AG04449 (cell line): ENCODE measurements around the gene TRIM44.

Experiments used
- CTCF ChIA-PET: fragments of 350-600 bp; formaldehyde crosslinking; extraction: SDS; loops from one replicate; lab custom pipeline; 2021; ENCODE audit warnings: antibody characterized with exemption; lab: Yijun Ruan, JAX
- POLR2A ChIA-PET: fragments of 400-600, 350-600 bp; formaldehyde crosslinking; extraction: SDS; loops from one replicate; lab custom pipeline; 2020; ENCODE audit warnings: antibody characterized with exemption, inconsistent platforms; lab: Yijun Ruan, JAX
- DNase-seq: peaks from one replicate; pipeline ENCODE4 v3.0.0-alpha.2; 2010; ENCODE audit warnings: low read depth, low spot score
- H3K4me3 ChIP-seq: 2 replicates; pipeline ENCODE4 v1.5.1; 2011; ENCODE audit warnings: low read depth, mild to moderate bottlenecking, control low read depth, low read length
- TF ChIP-seq, protein P1 (sequence below): IDR thresholded peaks from one replicate; pipeline ENCODE4 v1.5.1; 2011; ENCODE audit warnings: mild to moderate bottlenecking, moderate library complexity, low read length, control low read depth, inconsistent platforms; ENCODE audit not compliant: insufficient read depth; ENCODE audit errors: missing control alignments

TRIM44 gene

DNA sequence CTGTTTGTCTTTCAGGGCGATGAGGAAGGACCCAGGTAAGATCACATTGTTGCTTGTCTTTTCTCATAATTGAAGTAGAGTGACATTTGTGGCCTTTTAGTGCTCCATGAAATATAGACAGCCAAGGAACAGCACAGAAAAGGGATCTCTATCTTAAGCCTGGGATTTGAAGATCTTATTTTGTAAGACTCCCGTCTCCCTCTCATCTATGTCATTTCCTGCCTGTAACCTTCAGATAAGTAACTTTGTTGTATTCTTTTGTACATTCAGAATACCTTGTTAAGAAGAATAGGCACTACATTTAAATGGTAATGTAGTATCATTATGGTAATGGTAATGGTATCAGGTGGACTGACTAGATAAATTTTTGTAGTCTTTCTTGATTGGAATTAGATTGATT lies 72.8 kb downstream of the TRIM44 start:
- no peak for DNase-seq
- TF ChIP-seq, protein P1, sequence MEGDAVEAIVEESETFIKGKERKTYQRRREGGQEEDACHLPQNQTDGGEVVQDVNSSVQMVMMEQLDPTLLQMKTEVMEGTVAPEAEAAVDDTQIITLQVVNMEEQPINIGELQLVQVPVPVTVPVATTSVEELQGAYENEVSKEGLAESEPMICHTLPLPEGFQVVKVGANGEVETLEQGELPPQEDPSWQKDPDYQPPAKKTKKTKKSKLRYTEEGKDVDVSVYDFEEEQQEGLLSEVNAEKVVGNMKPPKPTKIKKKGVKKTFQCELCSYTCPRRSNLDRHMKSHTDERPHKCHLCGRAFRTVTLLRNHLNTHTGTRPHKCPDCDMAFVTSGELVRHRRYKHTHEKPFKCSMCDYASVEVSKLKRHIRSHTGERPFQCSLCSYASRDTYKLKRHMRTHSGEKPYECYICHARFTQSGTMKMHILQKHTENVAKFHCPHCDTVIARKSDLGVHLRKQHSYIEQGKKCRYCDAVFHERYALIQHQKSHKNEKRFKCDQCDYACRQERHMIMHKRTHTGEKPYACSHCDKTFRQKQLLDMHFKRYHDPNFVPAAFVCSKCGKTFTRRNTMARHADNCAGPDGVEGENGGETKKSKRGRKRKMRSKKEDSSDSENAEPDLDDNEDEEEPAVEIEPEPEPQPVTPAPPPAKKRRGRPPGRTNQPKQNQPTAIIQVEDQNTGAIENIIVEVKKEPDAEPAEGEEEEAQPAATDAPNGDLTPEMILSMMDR, result no peak
- POLR2A ChIA-PET, result no interaction called here
- H3K4me3 ChIP-seq, result no peak overlapping the region
- CTCF ChIA-PET, result interaction anchor here (1.0 kb wide), 1 partner anchor 86 kb away, joined by 3 read pairs; no protein-coding TSS in a partner anchor

DNA sequence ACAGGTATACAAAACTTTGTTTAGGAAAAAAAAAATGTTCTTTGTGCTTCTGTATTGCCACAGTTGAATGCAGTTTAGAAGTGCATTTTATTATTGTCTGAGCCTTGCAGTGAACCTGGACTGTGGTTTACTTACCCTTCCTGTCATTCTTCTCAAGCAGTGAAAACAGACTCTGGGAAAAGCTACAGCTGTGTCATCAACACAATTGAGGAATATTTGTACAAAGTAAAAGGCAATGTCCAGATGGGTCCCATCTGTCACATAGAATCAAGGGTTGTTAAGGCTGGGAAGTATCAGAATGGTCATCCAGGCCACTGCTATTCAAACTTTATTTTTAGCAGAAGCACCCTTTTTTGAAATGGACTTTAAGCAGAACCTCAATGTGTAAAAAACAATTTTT lies 73.3 kb downstream of the TRIM44 start:
- no peak overlapping the region for H3K4me3 ChIP-seq
- DNase-seq, result no peak
- ChIA-PET CTCF (interaction anchor here (1.0 kb wide), 1 partner anchor 86 kb away, joined by 3 read pairs; no protein-coding TSS in a partner anchor), POLR2A (no interaction called here)
- TF ChIP-seq, protein P1, result no peak

DNA sequence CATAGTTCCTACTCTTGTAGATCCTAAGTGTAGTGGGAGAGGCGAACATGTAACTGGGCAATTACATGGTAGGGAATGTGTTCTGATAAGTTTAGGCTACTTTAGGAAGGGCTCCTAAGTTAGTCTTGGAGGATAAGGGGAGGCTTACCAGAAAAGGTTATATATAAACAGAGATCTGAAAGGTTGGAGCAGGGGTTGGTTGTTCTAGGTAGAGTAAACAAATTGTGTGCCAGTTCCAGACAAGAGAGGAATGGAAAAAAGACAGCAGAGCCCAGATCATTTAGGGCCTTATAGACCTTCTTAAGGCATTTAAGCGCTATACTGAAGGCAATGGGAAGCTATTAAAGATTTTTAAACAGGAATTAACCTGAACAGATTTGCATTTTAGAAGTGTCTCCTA lies 74.4 kb downstream of the TRIM44 start:
- TF ChIP-seq, protein P1, result no peak
- POLR2A ChIA-PET, result no interaction called here
- CTCF ChIA-PET, result no interaction called here
- no peak for DNase-seq
- H3K4me3 ChIP-seq, result no peak overlapping the region

DNA sequence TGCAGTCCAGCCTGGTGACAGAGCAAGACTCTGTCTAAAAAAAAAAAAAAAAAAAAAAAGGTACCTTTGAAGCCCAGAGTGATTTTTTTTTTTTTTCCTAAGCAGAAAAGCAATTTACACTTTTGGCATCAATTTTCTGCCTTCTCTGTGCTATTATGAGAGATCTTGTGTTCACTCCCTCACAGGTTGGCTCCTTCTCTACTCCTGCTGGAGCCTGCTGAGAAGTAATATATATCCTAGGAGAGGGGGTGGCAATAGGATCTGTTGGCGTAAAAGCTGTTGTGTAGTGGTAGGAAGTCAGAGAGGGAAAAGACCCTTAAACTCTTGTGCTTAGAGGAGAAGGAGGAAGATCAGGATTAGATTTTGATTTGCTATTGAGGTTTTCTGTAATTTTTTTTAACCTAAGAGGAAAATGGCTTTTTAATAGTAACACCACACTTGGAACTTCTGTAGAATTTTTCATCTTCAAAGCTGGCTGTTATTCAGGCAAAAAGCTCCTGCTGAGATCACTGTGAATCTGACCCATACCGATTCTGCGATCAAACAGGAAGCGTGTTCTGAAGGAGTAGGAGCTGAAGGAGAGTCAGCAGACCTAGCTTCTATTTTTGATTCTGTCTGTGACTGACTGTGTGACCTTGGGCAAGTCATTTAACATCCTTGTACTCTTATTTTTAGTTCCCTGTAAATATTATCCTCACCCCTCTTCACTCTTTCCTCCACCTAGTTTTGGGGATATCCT lies 77.7 kb downstream of the TRIM44 start:
- ChIA-PET CTCF (no interaction called here), POLR2A (no interaction called here)
- DNase-seq, result no peak
- H3K4me3 ChIP-seq, result no peak overlapping the region
- TF ChIP-seq, protein P1, result no peak

GRCh38 chr11:35742707-35743454 lies 80.3 kb downstream of the TRIM44 start:
- CTCF ChIA-PET, result no interaction called here

More at GRCh38 chr11:35742707-35743454, 80.3 kb downstream of the TRIM44 start:
- TF ChIP-seq, protein P1, result no peak
- POLR2A ChIA-PET, result no interaction called here
- no peak overlapping the region for H3K4me3 ChIP-seq
- DNase-seq, result no peak
